Spleen (tissue), 7 donors: ENCODE measurements around the gene CATSPERB.

Experiments
- CTCF ChIP-seq, 11 experiments: fragments of 200-600 bp in 7 of 11; fragments of 450-650 bp in 4 of 11; sonication (generic) in 4 of 11; IDR thresholded peaks in 8 of 11; conservative IDR thresholded peaks in 3 of 11; 1 replicate in 7 of 11; 2 replicates in 4 of 11; pipeline versions ENCODE4 v1.4.0 to v1.8.0; 2016 to 2021; ENCODE audit warnings: antibody characterized with exemption in 11 of 11, inconsistent platforms in 4 of 11, mild to moderate bottlenecking in 1 of 11
- POLR2A ChIP-seq, 3 donors: fragments of 450-650 bp; IDR thresholded peaks; one replicate each; pipeline ENCODE4 v1.5.1; 2017; ENCODE audit warnings: antibody characterized with exemption in 3 of 3, mild to moderate bottlenecking in 1 of 3
- POLR2AphosphoS5 ChIP-seq, 3 donors: sonication (generic); formaldehyde crosslinking; IDR thresholded peaks; one replicate each; pipeline ENCODE4 v1.5.1; 2017; ENCODE audit warnings: antibody characterized with exemption in 3 of 3
- donor health status: DM: no; HTN: no; CAD: no; lungs with moderate emphysema.
- donor health status: DM: no; HTN: no; CAD: no.
- donor health status: DM: no; HTN: no; CAD: no.

DNA sequence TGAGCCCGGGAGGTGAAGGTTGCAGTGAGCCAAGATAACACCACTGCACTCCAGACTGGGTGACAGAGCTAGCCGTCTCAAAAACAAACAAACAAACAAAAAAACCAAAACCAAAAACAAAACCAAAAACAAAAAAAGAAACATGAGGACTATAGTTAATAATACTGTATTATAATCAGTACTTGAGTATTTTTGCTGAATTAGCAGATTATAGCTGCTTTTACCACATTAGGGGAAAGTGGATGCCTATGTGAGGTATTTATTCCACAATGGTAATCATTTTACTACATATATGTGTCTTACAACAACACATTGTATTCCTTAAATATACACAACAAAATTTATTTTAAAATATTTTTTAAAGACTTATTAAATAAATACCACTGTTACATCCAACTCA is 120.4 kb downstream of the CATSPERB start:
- TF ChIP-seq CTCF (IDR thresholded peaks at IDR 0.05 in 8 of 11, conservative IDR thresholded peaks at IDR 0.05 in 3 of 11) (no peak), POLR2A (IDR thresholded peaks at IDR 0.05) (no peak), POLR2AphosphoS5 (IDR thresholded peaks at IDR 0.05) (no peak)
